Sigmoid colon (tissue), 4 donors: ENCODE results near the gene LDLRAD3.

Source experiments
- POLR2A ChIP-seq, 2 donors: fragments of 450-650 bp; IDR thresholded peaks; one replicate each; pipeline ENCODE4 v1.6.1; 2016; ENCODE audit warnings: antibody characterized with exemption in 2 of 2, mild to moderate bottlenecking in 2 of 2, moderate library complexity in 2 of 2
- POLR2AphosphoS5 ChIP-seq, 4 donors: sonication (generic); formaldehyde crosslinking; IDR thresholded peaks; one replicate each; pipeline ENCODE4 v1.6.1; 2017; ENCODE audit warnings: antibody characterized with exemption in 4 of 4

DNA sequence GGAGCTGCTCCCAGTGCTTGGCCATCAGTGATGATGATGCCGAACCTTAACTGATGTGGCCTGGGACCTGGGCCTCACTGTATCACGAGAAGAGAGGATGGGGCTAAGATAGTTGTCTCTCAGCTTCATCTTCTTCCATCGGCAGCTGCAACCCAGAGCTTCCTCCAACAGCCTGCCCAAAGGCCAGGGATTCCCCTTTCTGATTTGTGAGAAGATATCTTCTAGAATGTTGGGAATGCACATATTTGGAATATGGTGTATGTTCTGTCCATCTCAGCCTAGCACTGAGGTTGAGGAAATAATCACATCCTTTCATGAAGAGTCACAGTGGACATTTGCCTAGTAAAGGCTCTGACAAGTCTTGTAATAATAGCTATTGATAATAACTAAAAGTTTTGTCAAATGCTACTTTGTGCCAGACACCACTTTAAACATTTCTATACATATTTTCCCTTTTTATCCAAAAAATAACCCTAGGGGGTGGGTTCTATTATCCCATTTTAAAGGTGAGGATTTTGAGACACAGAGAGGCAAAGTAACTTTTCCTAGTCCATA, 272.3 kb downstream of the LDLRAD3 start:
- TF ChIP-seq POLR2A (IDR thresholded peaks at IDR 0.05), result no peak
- no peak for TF ChIP-seq POLR2AphosphoS5 (IDR thresholded peaks at IDR 0.05)
